ENCODE measurements around the gene PBX2.
"Not testable (repeated sequence)": the region's sequence is repeated elsewhere in the genome, so short reads cannot be mapped to it uniquely, and the experiment has no call there.

DNA sequence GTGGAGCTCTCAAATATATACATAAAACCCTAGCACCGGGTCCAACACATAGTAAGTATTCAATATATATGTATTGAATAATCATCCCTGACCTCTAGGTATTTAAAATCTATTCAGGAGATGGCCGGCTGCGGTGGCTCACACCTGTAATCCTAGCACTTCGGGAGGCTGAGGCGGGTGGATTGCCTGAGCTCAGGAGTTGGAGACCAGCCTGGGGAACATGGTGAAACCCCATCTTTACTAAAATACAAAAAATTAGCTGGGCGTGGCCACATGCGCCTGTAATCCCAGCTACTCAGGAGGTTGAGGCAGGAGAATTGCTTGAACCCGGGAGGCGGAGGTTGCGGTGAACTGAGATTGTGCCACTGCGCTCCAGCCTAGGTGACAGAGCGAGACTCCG lies 3.1 kb upstream of the PBX2 start:
- TF ChIP-seq, protein P1, sequence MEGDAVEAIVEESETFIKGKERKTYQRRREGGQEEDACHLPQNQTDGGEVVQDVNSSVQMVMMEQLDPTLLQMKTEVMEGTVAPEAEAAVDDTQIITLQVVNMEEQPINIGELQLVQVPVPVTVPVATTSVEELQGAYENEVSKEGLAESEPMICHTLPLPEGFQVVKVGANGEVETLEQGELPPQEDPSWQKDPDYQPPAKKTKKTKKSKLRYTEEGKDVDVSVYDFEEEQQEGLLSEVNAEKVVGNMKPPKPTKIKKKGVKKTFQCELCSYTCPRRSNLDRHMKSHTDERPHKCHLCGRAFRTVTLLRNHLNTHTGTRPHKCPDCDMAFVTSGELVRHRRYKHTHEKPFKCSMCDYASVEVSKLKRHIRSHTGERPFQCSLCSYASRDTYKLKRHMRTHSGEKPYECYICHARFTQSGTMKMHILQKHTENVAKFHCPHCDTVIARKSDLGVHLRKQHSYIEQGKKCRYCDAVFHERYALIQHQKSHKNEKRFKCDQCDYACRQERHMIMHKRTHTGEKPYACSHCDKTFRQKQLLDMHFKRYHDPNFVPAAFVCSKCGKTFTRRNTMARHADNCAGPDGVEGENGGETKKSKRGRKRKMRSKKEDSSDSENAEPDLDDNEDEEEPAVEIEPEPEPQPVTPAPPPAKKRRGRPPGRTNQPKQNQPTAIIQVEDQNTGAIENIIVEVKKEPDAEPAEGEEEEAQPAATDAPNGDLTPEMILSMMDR (IDR thresholded peaks at IDR 0.05; ENCODE audit: low read length) = not testable (repeated sequence)
- TF ChIP-seq EZH2 (IDR thresholded peaks at IDR 0.05; ENCODE audit: borderline replicate concordance, low read length) = not testable (repeated sequence)

Measured in OCI-LY1 (cell line).